HG03520 (cell line): ENCODE results near the gene MAML3.

Experiments
- ATAC-seq: cut with Tn5 transposase; IDR thresholded peaks from one replicate; pipeline ENCODE4 v1.9.1; 2021; ENCODE audit warnings: mild to moderate bottlenecking, moderate library complexity; ENCODE audit not compliant: unreplicated experiment

Gene MAML3

DNA sequence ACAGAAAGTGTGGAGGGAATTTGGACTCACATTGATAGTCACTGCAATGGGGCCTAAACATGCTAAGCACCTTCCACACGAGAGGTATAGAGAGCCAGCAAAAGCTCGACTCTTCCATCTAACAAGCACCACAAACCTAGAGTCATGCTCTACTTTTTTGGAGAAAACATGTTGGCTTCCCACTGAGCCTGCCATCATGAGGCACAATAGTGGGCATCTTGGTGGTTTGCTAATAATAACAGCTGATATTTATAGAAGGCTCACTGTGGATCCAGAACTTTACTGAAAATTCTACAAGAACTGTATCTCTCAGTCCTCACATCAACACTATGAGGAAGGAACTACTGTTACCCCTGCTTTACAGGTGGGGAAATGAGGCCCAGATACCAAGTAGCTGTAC, 26.6 kb downstream of the MAML3 start:
- ATAC-seq, result no peak

DNA sequence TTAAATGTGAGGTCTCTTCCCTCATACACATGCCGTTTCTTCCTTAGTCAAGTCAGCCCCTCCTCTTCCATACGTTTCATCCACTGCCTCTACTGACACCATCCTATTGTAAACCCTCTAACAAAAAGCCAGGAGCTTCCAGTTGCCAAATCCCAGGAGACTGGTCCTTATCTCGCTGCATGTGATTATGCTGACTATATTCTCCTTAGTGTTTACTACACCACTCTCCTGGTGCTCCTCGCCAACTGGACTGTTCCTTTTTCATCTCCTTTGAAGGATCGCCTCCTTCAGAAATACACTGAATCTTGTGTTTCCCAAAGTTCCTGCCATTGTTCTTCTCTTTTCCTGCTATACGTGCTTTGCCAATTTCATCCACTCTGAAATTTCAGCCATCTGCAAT, 27.7 kb downstream of the MAML3 start:
- no peak for ATAC-seq

DNA sequence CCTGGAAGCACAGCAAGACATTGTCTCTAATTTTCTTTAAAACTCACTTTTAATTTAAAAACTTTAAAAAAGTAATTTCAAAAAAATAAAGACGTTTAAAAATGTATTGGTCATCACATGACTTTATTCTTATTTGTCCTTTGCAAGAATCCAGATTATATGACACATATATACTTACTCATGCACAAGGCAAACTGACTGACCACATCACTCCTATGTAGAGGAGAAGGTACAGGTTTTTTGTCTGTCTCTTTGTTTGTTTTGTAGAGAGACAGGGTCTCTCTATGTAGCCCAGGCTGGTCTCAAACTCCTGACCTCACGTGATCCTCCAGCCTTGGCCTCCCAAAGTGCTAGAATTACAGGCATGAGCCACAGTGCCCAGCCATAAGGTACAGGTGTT, 28.6 kb downstream of the MAML3 start:
- ATAC-seq, result no peak

DNA sequence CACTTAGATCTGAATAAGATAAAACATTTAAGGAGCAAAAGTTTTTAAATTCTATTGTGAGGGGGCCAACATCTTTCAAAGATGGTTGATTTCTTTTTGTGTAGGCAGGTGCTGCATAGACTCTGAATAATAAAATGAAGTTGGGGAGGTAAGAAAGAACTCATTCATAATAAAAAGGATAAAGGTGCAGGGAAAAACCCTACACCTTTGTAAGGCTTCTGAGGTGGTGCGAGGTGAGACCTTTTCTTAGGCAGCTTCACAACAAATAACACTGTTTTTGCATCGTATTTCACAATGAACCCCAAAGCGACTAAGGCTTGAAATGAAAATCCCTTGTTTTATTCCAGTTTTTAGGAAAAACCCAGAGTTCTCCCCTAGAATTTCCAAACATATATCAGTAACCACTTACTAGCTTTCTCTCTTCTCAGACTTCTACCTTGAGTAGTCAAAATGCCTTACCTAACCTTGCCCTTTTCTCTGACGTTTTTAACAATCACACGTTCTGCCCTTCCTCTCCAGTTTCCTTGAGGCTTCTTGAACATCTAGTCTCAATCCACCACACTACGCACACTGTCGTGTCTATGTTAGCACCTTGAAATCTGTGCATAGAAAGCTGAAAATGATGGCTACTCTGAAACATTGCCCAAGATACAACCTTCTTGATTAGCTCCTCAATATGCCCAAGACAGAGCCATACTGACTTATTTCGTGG, 30.2 kb downstream of the MAML3 start:
- ATAC-seq, result no peak

DNA sequence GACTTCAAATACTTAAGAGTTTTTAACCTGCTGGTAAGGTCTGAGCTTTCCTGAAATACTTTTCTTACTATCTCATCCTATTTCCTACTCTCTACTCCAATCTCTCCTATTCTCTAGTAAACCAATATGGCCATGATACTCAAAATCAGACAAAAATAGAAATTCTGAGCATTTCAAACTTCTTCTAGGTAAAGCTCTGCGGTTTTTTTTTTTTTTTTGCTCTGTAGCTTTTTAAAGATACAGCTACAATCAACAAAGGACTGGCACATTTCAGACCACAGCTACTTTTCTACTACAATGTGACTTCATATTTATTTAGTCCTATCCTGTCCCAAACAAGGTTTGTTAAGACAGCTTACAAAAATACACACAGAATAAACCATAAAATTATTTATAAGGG, 31.1 kb downstream of the MAML3 start:
- no peak for ATAC-seq

DNA sequence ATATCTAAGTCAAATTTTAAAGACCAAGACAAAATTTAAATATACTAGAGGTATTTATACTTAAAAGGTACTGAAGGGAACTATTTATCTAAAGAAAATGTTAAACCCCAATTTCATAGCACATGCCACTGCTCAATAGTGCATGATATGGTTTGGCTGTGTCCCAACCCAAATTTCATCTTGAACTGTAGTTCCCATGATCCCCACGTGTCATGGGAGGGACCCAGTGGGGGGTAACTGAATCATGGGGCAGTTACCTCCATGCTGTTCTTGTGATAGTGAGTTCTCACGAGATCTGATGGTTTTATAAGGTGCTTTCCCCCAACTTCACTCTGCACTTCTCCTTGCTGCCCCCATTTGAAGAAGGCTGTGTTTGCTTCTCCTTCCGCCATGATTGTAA, 32.3 kb downstream of the MAML3 start:
- no peak for ATAC-seq

DNA sequence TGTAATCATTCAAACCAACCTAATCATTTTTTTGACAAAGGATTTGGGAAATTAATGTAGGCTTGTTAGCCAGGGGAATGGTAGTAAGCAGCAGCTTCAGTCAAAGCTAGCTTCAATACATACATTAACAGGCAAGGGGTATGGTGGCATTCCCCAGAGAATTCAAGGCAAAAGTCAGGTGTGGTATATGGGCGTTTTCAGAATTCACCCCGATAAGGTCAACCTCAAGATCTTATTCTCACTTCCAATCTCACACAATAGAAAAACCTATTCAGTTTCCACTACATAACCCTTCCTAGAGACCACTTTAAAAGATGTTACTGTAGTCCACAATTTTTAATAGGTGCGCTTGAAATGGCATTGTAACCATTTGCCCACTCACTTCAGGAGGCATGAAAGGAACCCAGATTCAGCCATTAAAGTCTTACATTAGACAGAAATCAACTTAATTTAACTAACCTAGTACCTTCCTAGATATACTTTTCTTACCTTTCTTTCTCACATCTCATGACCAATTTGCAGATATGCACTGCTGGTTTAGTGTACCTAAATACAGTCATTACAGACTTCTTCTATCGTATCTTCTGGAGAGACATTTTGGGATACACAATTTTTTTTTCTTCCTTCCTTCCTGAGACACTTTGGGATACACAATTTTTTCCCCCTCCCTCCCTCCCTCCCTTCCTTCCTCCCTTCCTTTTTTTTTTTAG, 34.9 kb downstream of the MAML3 start:
- no peak for ATAC-seq

DNA sequence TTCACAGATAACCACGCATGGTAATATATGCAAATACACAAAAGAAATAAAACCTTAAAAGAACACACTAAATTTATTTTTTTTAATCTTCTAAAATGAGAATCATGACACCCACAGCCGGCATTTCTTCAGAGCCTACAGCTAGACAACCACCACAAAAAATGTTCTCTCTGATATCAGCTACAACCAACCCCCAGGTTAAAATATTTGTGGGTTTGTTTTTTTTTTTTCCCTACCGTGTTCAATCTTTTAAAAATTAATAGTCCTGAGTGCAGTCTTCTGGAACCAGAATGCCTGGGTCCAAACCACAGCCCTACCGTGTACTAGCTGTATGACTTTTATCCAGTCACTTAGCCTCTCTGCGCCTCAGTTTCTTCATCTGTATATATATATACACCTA, 36.0 kb downstream of the MAML3 start:
- no peak for ATAC-seq

DNA sequence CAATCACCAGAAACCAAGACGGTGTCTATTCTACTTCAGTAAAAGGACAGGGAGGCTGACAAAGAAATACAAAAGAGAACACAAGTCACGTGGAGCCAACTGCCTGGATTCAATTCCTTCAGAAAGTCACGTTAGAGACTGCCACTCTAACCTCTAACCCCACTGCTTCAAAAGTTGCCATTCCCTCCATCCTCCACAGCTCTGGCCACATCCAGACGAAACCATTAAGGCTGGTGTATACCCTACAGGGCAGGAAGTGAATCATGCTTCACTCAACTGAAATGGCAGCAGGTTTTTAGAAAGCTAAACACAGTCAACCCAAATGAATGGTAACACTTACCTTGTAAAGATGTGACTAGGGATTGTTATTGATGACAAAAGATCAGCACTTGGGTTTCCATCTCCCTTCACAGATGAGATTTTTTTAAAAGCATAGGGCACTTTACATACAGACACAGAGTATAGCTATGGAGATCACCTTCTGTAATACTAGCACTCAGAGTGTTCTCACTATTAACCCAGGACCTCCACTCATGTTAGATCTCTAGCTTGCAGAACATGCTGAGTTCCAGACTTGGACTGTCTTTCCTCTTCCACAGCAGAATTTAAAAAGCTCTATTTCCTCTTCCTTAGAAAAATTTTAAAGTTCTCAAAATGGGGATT, 37.4 kb downstream of the MAML3 start:
- no peak for ATAC-seq

DNA sequence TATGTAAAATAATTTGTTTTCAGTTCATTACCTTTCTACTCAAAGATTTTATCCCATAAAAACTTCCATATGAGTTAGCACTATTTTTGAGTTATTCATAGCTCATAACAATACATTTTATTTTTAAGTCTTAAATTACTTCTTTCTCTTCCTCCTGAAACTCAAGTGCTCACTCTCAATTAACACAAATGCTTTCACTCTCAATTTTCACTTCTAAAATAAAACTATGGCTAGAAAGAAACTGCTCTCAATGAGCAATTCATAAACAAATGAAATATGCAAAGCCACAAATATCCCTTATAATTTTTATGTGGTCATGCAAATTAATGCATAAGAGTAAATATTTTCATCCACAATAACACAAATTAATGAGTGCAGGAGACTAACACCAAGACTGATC, 38.8 kb downstream of the MAML3 start:
- no peak for ATAC-seq

DNA sequence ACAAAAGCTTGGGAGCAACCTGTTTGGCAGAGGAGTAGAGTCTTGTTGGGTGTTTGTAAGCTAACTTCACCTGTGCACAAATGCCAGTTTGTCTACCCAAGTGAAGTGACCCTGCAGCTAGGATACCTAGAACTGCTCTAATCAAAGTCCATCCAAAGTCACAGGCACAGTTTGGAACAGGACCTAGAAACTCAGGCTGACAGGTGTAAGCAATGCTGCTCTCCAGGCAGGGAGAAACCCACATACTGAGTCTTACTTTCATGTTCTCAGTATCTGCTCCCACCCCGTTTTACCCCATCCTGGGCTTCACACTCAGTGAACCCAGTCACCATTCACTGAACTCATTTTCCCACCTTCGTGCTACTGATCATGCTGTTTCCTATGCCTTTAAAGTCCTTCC, 40.3 kb downstream of the MAML3 start:
- ATAC-seq, result no peak

DNA sequence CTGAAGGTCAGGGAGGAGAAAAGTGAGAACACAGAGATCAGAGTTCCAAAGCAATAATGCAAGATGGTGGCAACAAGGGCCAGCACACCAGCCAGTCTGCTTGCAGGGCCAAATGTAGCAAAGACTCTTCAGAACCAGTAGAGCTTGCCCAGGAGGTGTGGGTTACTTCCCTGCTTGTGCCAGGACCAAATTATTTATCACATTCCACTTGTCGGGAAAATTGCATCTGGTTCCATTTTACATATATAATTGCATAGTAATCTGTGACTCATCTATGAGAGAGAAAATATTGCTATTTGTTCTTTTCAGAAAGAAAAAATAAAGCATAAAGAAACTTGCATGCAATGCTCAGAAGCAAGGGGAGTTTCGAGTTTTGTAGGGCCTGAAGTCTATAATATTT, 41.4 kb downstream of the MAML3 start:
- no peak for ATAC-seq

DNA sequence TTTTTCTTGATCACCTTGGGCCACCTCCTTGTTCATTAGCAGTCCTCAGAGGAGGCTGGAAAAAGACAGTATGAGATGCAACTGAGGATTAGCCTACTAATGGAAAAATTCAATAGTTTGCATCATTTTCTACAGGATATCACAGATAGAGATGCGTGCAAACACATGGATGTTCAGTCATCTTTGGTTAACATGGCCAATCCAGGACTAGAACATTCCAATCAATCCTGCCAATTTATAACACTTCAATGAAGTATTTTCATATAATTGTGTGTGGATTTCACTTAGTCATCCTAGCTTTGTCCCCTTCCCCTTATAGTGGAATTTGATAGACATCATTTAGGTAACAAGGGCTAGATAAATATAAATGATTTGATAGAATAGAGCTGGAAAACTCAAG, 42.7 kb downstream of the MAML3 start:
- ATAC-seq, result no peak

DNA sequence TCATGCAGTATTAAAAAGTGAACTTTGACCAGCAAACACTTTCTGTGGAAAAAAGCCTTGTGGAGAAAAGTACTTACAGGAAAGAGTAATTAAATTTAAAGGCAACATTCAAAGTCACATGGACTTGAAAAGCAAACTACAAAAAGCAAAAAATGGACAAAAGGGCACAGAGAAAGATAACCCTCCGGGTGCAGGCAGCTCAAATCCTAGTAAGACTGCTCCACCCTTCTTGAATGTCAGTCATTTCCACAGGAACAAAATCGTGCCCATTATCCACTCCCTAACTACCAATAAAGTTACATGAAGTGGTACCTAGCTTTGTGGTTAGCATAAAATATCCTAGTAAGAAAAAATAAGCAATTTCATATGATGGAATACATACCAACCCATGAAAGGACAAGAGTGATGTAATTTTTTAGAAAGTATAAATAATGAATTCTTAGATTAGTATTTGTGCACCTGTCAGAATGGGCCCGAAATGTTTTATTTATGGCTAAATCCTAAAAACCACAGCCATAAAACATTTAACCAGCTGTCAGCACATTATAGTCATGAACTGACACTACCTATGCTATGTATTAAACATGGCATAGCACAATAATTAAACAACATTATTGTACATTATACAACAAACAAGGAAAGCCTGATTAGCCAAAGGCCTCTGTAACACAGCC, 43.3 kb downstream of the MAML3 start:
- ATAC-seq, result no peak

DNA sequence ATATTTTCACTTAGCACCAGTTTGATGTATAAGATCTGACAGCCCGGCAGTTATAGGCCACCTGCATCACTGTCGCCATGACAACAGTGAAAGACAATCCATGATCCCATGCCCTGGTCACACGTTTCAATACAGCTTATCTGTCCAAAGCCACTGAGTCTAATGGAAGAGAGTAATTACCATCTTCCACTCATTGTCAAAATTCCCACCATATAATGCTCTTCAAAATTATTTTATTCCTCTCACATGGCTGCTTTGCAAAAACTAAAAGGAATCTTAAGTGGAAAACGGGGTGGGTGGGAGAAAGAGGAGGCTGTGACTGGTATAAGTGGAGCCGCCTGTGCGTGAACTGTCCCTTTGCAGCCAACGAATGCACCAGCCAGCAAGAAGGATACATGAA, 44.2 kb downstream of the MAML3 start:
- no peak for ATAC-seq

DNA sequence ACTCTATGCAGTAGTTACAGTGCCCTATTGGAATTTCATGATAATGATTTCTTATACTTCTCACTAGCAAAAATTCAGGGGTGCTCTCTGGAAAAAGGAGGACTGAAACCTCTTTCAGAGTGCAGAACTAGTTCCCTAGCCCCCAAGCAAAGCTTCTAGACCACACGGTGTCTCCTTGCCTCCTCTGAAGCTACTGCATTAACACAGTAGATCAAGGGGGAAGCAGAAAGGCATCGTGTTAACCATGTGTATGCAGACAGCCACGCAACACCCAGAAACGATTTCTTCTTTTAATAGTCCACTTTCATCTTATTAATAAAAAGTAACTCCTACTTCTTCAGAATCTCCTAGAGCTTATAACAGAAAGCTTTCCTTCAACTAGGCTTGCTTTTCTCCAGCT, 44.7 kb downstream of the MAML3 start:
- no peak for ATAC-seq

DNA sequence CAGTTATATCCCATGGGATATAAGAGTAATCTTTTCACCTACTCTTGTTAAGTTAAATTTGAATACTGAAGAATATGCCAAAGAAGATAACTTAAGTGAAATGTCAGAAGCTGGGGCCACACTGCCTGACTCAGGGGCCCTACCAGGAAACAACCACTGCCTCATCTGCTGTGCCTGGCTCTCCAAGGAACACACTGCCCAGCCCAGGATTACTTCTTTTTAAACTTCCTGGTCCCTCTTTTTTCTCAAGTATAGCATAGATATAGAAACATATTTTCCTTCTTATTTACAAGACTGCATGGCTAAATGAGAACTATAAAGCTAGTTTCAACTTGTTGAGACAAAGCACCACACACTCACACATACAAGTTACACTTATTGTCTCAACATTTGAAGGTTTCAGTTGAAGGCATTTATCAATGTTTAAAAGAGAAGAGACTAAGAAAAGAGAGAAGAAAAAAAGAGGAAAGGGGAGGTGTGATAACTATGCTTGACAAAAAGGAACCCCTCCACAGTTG, 45.2 kb downstream of the MAML3 start:
- ATAC-seq, result no peak

DNA sequence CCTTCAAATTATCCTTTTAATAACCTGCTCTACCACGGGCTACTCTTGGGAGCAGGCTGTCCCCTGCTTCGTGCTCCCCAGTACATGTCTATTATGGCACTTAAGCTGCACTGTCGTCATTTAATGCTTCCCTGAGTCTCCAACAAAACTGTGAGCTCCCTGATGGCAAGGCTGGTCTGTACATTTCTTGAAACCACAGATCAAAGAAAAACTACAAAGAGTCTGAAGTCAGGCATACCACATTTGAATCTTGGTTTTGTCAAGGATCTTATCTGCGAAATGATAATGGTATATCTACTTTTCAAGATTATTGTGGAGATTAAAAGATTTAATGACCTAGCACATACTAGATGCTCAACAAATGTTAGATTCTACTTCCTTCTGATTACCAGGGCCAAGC, 45.7 kb downstream of the MAML3 start:
- ATAC-seq, result no peak

DNA sequence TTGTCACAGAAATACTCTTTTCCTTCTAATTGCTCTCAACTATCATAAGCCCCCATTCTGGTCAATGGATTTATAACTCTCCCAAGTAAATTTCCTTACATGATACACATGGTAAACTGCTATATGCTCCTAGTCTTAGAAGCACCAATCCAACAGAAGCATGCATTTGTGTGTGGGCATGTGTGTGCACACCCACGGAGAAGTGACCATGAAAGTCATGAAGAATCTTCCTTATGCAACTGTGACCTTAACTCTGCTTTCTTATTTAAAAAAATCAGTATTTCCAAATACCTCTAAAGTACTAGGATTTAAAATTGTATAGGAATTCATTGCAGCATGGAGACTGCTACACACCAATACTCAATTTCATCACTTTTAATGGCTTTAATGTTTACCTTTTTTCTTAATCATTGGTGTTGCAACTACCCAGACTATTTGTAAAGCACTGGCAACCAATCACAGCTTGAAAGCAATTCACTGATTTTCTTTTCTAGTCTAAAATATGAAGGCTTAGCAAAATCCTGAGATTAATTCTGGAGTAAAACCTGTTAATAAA, 47.6 kb downstream of the MAML3 start:
- ATAC-seq, result no peak

DNA sequence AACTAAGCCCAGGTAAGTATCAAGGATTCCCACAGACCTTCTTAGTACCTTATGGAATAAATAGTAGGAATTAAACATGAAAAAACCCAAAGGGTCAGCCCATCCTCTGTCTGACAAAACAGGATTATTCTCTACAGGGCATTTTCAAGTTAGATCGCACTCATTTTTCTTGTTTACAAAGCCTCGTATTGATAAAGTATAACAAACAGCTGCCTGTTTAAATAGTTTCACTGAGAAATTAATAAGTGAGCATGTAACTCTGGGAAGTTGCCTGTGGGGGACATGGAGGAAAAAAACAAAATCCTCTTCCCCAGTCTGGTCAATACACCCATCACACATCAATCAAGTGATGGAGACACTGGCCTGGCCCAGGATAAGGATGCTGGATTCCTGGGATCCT, 48.5 kb downstream of the MAML3 start:
- ATAC-seq, result no peak

DNA sequence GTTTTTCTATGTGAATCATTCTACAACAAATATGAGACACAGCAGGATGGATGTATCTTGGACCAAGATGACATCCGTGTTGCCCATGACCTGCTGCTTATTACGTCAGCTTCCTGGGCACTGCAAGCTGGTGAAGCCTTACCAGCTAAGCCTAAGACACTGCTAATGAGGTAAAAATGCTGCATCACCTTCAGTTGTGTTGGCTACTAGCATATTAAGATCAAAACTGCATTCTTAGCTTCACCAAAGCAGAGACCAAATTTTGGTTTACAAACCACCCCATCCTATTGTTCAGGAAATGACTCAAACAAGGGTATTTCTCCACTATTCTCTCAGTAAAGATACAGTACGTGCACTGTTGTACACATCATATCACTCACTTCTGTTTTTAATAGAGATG, 50.3 kb downstream of the MAML3 start:
- ATAC-seq, result peak; percentile 89
